Stimulated activated CD8-positive, alpha-beta memory T cell treated with anti-CD3 and anti-CD28 coated beads, Interleukin-12 subunit alpha, Interleukin-12 subunit beta, amount 100 ng/mL, for 1 hour (primary cell): ENCODE measurements around the gene EXOC4.
A peak's percentile ranks its signal among the peaks of the same experiment; 100 is the strongest.
"Not testable (repeated sequence)": the region's sequence is repeated elsewhere in the genome, so short reads cannot be mapped to it uniquely, and the experiment has no call there.

Source experiments
- DNase-seq: peaks from one replicate; pipeline ENCODE4 v3.0.0-alpha.2; 2020; ENCODE audit warnings: low read depth

EXOC4 gene

DNA sequence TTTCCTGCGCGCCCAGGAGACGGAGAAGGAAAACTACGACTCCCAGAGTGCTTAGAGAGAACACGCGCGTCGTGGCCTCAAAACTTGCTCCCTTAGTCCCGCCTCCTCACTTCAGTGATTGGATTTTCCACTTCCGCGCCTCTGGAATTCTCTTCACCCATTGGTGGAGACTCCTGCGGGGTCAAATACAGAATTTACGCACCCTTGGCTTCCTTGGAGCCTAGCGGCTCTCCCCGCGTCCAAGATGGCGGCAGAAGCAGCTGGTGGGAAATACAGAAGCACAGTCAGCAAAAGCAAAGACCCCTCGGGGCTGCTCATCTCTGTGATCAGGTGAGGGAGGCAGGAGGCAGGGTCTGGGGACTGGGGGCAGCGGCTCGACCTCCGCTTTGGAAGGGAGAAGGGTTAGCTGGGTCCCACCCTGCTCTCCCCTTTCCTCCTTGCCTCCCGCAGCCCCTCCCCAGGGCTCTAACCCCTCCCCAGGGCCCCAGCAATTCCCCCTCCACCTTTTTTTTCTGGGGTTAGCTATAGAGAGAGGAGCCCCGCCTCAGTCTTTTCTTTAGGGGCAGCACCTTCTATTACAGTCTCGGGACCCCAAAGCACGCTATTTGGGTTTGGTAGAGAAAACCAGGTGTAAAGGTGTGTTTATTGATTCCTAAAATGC lies at the start of gene EXOC4:
EXOC4 (plus strand) TSS at position 221 of the 661 bp plus-strand sequence.
- peak; percentile 86 for DNase-seq

DNA sequence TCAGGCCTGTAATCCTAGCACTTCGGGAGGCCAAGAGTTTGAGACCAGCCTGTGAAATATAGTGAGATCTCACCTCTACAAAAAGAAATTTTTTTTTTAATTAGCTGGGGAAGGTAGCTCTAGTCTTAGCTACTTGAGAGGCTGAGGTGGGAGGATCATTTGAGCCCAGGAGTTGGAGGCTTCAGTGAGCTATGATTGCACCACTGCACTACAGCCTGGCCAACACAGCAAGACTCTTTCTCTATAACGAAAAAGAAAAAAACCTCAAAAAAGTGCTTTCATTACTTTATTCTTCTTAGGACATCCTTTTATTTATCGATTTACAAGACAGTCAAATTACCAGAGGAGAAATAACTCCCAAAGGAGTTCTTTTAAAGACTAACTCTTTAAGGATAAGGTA lies 49.4 kb upstream of the EXOC4 start:
- no peak for DNase-seq

DNA sequence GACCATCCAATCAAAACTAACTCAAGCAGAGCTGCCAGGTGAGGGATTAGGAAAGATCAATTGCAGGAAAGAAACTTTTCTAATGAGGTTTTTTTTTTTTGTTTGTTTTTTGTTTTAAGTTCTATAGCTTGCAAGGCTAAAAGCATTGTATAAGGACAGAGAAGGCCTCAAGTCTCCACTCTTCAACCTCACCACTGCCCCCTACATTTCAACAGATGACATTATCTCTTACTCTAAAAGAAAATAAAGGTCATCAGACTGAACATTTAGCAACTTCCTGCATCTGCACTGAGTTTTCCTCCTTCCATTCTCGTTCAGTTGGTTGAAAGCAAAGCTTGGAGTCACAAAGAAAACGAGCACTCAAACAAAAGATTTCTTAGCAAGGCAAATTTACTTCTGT lies 45.2 kb upstream of the EXOC4 start:
- no peak for DNase-seq

DNA sequence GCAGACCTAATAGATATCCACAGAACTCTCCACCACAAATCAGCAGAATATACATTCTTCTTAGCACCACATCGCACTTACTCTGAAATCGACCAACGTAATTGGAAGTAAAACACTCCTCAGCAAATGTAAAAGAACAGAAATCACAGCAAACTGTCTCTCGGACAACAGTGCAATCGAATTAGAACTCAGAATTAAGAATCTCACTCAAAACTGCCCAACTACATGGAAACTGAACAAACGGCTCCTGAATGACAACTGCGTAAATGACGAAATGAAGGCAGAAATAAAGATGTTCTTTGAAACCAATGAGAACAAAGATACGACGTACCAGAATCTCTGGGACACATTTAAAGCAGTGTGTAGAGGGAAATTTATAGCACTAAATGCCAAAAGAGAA lies 42.1 kb upstream of the EXOC4 start:
- DNase-seq, result not testable (repeated sequence)

DNA sequence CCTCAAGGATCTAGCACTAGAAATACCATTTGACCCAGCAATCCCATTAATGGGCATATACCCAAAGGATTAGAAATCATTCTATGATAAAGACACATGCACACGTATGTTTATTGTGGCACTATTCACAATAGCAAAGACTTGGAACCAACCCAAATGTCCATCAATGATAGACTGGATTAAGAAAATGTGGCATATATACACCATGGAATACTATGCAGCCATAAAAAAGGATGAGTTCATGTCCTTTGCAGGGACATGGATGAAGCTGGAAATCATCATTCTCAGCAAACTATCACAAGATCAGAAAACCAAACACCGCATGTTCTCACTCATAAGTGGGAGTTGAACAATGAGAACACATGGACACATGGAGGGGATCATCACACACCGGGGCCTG lies 39.1 kb upstream of the EXOC4 start:
- DNase-seq, result not testable (repeated sequence)

DNA sequence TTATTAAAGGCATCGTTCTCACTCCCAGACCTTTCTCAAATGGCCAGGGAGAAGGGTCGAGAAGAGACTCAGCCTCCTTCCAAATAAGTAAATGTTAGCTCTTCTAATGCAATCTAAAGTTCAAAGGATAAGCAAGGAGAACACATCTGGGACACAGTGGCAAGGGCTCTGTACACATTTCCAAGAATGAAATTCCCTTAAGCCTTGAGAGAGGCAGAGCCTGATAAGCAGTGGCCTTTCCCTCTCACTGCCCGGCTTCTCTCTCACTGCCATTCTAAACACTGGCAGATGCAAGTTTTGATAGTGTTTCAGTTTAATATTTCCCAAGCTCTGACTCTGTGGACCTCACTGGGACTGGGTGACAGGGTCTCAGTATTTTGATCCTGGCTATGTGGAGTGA lies 35.1 kb upstream of the EXOC4 start:
- no peak for DNase-seq

DNA sequence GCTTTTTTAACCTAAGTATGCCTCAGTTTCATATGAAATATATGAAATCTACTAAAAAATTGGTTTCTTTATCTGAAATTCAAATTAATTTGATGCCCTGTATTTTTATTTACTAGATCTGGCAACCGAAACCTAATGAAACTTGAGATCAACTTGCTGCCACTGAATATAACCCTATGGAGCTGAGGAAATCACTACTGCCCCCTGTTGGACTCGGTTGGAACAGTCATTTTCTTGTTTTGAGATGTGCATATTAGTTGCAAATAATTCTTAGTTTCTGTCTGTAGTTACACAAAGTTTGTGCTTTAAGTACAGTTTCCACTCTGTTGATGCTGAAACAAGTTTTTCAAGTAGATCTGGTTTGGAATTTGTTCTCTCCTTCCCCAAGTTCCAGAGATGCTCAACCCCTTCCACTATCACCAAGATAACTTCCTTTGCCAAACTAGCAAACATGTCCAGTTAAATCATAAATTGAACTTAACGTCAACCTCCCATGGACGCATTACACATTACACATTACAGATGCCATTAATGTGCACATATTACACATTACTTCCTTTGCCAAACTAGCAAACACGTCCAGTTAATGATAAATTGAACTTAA lies 22.2 kb upstream of the EXOC4 start:
- DNase-seq, result no peak

DNA sequence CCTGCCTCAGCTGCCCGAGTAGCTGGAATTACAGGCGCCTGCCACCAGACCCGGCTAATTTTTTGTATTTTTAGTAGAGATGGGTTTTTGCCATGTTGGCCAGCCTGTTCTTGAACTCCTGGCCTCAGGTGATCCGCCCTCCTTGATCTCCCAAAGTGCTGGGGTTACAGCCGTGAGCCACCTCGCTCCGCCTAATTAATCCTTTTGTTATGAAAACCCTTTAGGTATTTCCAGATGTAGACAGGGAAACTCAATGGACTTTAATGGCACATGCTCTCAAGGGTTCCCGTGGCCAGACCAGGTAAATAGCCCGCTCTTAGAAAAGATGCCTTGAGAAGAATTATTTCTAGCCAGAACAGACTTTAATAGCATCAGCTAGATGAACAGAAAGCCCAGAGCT lies 19.7 kb upstream of the EXOC4 start:
- no peak for DNase-seq

DNA sequence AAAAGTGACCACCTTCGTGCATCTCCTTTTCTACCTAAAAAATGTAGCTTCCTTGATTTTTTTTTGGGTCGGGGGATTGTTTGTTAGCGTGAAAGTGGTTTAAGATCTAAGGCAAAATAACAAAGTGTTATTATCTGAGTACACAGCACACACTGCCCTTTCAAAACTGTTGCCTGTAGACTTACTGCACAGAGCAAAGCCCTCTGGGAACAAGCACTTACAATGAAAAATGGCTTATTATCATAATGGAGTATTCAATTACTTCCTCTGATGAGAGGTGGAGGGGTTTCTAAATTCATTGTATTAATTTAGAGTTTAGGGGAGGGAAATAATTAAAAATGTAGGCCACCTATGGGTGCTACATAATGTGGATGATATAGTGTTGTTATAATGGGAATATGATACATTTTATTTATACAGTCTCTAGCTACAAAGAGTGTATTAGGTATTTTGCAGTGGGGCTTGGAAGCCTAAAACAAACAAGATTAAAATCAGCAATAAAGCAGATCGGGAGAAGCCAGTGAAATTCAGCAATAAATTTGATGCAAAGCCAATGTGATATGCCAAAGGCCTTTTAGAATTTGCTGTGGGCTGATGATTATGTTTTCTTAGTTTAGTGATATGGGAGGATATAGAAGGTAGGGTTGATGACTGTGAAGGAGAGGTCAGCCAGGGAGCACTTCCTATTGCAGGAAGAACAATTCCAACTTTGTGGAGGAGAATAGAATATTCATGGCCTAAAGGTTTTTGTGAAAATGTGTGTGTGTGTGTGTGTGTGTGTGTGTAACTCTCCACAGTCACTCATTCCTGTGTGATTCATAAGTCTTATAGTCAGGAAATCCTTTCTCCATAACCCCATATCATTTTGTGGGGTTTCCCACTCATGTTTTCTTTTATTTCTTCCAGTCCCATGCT lies 17.7 kb upstream of the EXOC4 start:
- no peak for DNase-seq

DNA sequence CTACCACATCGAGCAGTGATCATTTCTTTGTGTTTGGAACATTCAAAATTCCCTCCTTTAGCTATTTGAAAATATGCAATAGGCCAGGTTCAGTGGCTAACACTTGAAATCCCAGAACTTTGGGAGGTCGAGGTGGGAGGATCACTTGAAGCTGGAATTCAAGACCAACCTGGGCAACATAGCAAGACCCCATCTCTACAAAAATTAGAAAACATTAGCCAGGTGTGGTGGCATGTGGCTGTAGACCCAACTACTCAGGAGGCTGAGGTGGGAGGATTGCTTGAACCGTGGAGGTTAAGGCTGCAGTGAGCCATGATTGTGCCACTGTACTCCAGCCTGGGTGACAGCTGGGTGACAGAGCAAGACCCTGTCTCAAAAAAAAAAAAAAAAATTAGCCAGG lies 15.3 kb upstream of the EXOC4 start:
- no peak for DNase-seq

DNA sequence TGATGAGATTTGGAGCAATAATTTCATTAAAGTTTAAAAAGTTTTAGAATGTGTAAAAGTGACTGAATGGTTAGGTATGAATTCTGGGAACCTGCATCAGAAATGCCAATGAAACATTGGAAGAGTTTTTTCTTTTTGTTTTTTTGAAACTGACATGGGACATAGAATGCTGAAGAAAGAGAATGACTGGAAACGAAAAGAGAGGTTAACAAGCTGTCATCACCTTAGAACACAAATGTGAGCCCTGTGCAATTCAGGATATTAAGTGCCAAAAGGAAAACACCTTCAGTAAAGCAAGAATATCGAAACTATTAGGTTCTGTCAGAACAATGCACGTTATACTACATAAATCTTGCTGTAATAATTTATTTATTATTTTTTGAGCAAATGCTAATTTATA lies 12.6 kb upstream of the EXOC4 start:
- no peak for DNase-seq

DNA sequence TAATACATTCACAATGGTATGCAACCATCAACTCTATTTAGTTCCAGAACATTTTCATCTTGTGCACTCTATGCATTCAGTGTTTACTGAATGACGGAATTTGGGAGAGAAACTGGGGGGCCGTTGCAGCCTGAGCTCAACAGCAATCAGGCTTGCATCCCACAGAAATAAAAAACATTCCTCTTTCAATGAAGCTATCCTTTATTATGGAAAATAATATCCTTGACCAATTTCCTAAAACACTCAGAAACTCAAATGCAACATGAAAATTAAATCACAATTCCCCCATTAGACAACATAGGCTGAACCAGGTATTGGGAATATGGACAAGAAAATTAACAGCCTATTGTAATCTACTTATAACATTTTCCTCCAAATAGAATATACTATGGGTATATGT lies 6.3 kb upstream of the EXOC4 start:
- no peak for DNase-seq

DNA sequence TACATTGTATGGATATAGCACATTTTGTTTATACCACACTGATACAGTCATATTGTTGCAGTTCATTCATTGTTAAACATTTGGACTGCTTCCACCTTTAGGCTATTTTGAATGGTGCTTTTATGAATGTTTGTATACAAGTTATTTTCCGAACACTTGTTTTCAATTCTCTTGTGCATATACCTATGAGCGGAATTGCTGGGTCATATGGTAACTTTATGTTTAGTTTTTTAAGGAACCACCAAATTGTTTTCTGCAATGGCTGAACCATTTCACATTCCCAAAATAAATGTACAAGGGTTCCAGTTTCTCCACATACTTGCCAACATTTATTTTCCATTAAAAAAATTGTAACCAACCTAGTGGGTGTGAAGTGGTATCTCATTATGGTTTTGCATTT lies 4.0 kb upstream of the EXOC4 start:
- no peak for DNase-seq

DNA sequence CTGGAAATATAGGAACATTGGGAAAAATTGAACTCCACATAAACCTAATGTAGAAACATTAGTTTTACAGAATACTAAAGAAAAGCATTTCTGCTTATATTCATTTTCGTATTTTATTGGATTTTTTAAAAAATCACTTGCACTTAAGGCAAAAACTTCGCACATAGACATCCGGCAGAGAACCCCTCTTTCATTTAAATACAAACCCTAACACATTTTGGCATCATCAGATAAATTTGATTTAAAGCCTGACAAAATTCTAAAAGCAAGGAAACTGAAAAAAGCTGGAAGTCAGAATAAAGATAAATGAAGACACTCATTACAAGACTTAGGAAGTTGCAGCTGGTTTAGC lies 396 bp upstream of the EXOC4 start:
- no peak for DNase-seq

DNA sequence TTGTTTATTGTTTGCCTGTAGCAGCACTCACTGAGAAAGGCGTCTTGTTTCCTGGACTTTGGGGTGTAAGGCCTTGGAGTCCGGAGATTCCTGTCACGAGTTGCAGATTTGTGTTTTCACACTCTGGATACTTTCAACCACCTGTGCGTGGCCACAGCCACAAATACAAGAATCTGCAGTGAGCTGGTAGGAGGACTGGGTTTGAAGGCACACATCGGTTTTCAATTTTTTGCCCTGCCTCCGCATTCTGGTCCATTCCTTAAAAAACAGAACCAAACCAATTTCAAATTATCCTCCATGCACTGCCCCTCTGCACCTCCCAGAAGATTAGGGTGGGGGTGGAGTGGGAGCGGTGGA lies 619 bp downstream of the EXOC4 start:
- no peak for DNase-seq

DNA sequence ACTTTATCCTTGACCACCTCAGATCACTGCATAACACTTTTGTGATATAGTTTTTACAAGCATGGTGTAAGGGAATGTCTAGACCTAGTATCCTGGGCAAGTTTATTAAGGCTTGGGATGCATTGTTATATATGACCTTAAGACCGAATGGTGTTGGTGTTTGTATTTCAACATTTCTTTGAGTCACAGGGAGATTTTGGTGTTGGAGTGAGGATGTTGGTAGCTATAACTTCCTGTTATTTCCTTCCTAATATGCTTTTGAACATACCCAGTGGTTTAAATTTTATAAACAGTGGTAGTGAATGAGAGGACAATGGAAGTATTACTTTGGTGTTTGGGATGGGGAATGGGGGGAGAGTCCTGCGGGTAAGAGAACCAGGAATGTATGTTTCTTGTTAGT lies 2.6 kb downstream of the EXOC4 start:
- no peak for DNase-seq

DNA sequence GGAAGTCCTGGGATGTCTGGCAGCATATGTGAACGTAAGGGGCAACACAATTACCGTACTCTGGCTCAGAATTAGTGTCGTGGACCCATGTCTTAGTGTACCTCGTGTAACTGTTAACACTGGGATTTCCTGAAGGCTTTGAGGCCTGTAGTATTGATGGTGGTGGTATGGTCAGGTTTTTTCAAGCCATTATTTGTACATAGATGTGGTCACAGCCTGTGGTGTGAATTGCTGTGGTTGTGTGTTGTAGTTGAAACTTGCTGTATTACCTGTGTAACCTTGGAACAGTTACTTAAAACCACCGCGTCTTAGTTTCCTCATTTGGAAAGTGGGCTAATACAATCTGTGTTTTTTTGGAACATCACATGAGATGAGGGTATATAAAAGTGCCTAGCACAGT lies 5.3 kb downstream of the EXOC4 start:
- no peak for DNase-seq

DNA sequence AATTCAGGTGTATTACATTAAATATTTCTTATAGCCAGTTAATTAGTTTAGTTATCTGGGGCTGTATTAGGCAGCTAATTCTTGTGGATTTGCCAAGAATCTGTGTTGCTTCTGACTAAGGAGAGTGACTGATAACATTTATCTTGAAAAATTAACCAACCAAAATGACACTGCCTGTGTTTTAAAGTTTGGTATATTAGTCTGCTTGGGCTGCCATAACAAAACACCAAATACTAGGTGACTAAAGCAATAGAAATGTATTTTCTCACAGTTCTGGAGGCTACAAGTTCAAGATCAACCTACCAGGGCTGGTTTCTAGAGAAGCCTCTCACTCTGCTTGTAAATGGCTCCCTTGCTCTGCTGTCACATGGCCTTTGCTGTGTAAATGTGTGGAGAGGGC lies 12.9 kb downstream of the EXOC4 start:
- no peak for DNase-seq

DNA sequence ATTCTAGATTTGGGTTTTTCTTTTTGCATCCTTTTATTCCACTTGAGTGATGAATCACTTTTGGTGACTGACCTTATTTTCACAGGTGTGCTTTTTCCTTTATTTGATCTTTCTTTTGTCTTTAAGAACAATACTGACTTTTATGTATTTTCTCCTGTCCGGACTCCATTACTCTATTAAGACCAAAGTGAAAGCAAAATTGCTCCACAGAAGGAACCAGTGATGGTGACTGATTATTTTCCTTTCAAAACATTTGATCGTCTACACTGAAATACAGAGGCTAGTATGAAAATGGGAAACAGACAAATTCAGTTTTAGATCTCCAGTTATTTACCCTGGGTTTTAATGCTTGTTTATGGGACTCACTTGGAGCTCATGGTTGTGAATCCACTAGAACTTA lies 15.5 kb downstream of the EXOC4 start:
- DNase-seq, result no peak

DNA sequence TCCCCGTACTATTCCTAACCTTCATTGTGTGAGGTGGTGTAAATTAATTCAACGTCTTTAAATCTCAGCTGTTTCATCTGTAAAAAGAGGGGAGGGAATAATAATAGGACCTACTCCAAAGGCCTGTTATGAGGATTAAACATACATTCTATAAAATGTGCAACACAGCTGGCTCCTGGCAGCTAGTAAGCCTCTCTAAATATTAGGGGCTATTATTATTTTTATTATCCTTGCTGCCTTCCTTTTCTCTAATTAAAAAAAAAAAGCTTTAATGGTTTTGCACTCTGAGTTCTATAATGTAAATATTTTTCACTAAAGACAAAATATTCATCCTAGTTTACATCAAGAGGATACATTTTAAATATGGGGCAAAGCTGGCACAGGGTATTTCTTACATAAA lies 19.5 kb downstream of the EXOC4 start:
- DNase-seq, result no peak

DNA sequence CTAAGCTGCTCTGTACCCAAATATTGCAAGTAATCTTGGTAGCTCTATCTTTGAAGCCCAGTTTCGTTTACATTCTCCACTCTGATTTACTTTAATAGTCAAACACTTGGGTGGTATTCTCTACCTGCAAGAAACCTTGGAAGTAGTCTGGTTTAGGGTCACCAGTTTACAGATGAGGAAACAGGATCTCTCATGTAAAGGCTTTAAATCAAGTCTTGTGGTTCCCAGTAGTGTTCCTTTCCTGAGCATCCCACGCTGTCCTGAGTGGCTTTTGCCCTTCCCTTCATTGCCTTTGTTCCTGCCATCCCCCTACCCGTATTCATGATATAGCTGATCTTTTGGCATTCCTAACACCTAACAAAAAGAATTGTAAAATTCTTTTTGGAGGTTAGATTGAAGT lies 20.3 kb downstream of the EXOC4 start:
- no peak for DNase-seq

DNA sequence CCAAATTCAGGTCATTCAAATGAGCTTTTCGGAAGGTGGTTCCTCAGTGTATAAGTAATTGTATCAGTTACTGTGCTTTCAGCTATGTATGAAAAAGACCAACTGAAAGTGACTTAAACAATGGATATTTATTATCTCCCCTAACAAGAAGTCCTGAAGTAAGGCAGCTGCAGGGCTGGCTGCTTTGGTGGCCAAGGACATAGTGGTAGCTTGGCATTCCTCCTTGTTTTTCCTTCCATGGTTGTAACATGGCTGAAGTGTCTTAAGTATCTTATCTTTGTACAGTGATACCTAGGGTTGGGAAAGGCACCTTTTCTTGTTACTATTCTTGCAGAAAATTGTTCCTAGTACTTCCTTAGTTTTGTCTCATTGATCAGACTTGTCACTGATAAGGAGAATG lies 21.4 kb downstream of the EXOC4 start:
- DNase-seq, result no peak

DNA sequence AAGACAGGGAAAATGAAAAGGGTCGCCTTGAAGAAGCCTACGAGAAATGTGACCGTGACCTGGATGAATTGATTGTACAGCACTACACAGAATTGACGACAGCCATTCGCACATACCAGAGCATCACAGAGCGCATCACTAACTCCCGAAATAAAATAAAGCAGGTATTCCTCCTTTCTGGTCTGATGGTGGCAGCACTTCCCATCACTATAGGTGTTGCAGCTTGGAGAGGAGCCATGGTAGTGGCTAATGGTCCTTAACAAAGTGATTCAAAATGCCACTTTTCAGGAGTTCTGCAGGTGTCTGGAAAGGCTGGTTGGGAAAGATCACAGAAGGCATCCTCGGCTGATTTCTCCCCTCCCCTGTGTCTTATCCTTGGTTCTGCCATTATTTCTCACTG lies 22.1 kb downstream of the EXOC4 start:
- DNase-seq, result no peak
